ENCODE measurements around the gene PGAM1.
"Not testable (repeated sequence)": the region's sequence is repeated elsewhere in the genome, so short reads cannot be mapped to it uniquely, and the experiment has no call there.

PGAM1 gene

GRCh38 chr10:97425964-97426775, at the start of gene PGAM1:
Gene PGAM1, plus strand, starts transcription at chr10:97426191. Its CDS starts 117 bp downstream, at chr10:97426308.
- DNase-seq (ENCODE audit: low read depth) = peak; percentile 95

- no peak for DNase-seq (ENCODE audit: low read depth)
Observed at GRCh38 chr10:97376413-97376812, 49.6 kb upstream of the PGAM1 start.

GRCh38 chr10:97378933-97379921, 46.8 kb upstream of the PGAM1 start:
- no peak for DNase-seq (ENCODE audit: low read depth)

- no peak for DNase-seq (ENCODE audit: low read depth)
Observed at GRCh38 chr10:97380516-97380915, 45.5 kb upstream of the PGAM1 start.

GRCh38 chr10:97381626-97382025, 44.4 kb upstream of the PGAM1 start:
- DNase-seq (ENCODE audit: low read depth) = no peak

- no peak for DNase-seq (ENCODE audit: low read depth)
Observed at GRCh38 chr10:97383159-97383558, 42.8 kb upstream of the PGAM1 start.

GRCh38 chr10:97384156-97384555, 41.8 kb upstream of the PGAM1 start:
- DNase-seq (ENCODE audit: low read depth) = no peak

- no peak for DNase-seq (ENCODE audit: low read depth)
Observed at GRCh38 chr10:97384641-97385040, 41.4 kb upstream of the PGAM1 start.

GRCh38 chr10:97385565-97385964, 40.4 kb upstream of the PGAM1 start:
- DNase-seq (ENCODE audit: low read depth) = no peak

- no peak for DNase-seq (ENCODE audit: low read depth)
Observed at GRCh38 chr10:97388152-97388551, 37.8 kb upstream of the PGAM1 start.

GRCh38 chr10:97390091-97390490, 35.9 kb upstream of the PGAM1 start:
- DNase-seq (ENCODE audit: low read depth) = no peak

GRCh38 chr10:97393034-97393573, 32.9 kb upstream of the PGAM1 start:
- DNase-seq (ENCODE audit: low read depth) = no peak

- no peak for DNase-seq (ENCODE audit: low read depth)
Observed at GRCh38 chr10:97396056-97396455, 29.9 kb upstream of the PGAM1 start.

GRCh38 chr10:97399843-97400545, 26.0 kb upstream of the PGAM1 start:
- no peak for DNase-seq (ENCODE audit: low read depth)

- DNase-seq (ENCODE audit: low read depth) = peak; percentile 66
Observed at GRCh38 chr10:97400665-97401454, 25.1 kb upstream of the PGAM1 start, which contains the start of gene RRP12. Gene RRP12, minus strand, starts transcription at chr10:97401340. Its CDS starts 109 bp downstream, at chr10:97401231.

- no peak for DNase-seq (ENCODE audit: low read depth)
Observed at GRCh38 chr10:97401455-97401919, 24.5 kb upstream of the PGAM1 start.

- no peak for DNase-seq (ENCODE audit: low read depth)
Observed at GRCh38 chr10:97404044-97404443, 21.9 kb upstream of the PGAM1 start.

- DNase-seq (ENCODE audit: low read depth) = no peak
Observed at GRCh38 chr10:97406064-97406463, 19.9 kb upstream of the PGAM1 start.

GRCh38 chr10:97406483-97406882, 19.5 kb upstream of the PGAM1 start:
- DNase-seq (ENCODE audit: low read depth) = not testable (repeated sequence)

- peak; percentile 43 for DNase-seq (ENCODE audit: low read depth)
Observed at GRCh38 chr10:97407211-97407951, 18.6 kb upstream of the PGAM1 start.
